ENCODE measurements around the gene YY1.

The YY1 gene

GRCh38 chr14:100212476-100213333 lies 26.2 kb upstream of the YY1 start:
- Histone ChIP-seq H3K4me1 (ENCODE audit: control insufficient read depth, insufficient read depth, low read length) (peaks cover 4% of the 10 kb centered on the region; the same call in 1 of the 2 replicates), H3K27ac (ENCODE audit: extremely low read depth, low read depth, low read length) (no peak overlapping the region), H3K4me3 (ENCODE audit: low read depth, low read length) (no peak overlapping the region), H3K9me3 (ENCODE audit: control insufficient read depth, insufficient read depth, low read depth, low read length) (no peaks in the 10 kb centered on the region), H3K36me3 (ENCODE audit: control insufficient read depth in 2 of 2, insufficient read depth in 1 of 2, low read length in 2 of 2) (no peaks in the 10 kb centered on the region)
- POLR2A ChIA-PET, result interaction anchor here (1.5 to 3.3 kb wide), 2 partner anchors 20 to 23 kb away, joined by 5 to 30 read pairs; no protein-coding TSS in a partner anchor
- CTCF ChIA-PET, result interaction anchor here (0.6 to 1.3 kb wide), 2 partner anchors 13 to 19 kb away, joined by 3 to 8 read pairs; no protein-coding TSS in a partner anchor
- TF ChIP-seq RBAK (tag by site-specific recombination; IDR thresholded peaks at IDR 0.05) (no peak), ZNF404 (tag by site-specific recombination; IDR thresholded peaks at IDR 0.05) (no peak), ZNF561 (tag by site-specific recombination; IDR thresholded peaks at IDR 0.05; ENCODE audit: borderline replicate concordance) (no peak), ZIC2 (tag by site-specific recombination; IDR thresholded peaks at IDR 0.05) (peak; percentile 49), PRDM6 (tag by site-specific recombination; IDR thresholded peaks at IDR 0.05) (no peak), ZNF362 (tag by site-specific recombination; IDR thresholded peaks at IDR 0.05) (no peak), ZNF560 (tag by site-specific recombination; IDR thresholded peaks at IDR 0.05; ENCODE audit: borderline replicate concordance) (no peak), ZNF341 (tag by site-specific recombination; IDR thresholded peaks at IDR 0.05; ENCODE audit: low read depth) (peak; percentile 80), WT1 (tag by site-specific recombination; IDR thresholded peaks at IDR 0.05) (no peak), ZXDB (tag by site-specific recombination; IDR thresholded peaks at IDR 0.05) (no peak), KLF17 (tag by site-specific recombination; IDR thresholded peaks at IDR 0.05) (no peak), ZNF768 (tag by site-specific recombination; IDR thresholded peaks at IDR 0.05) (no peak), ZNF214 (tag by site-specific recombination; IDR thresholded peaks at IDR 0.05; ENCODE audit: borderline replicate concordance) (no peak), ZNF248 (tag by site-specific recombination; IDR thresholded peaks at IDR 0.05) (no peak), ZNF114 (tag by site-specific recombination; IDR thresholded peaks at IDR 0.05) (no peak), ZNF366 (tag by site-specific recombination; conservative IDR thresholded peaks at IDR 0.05) (peak; percentile 89), HIC1 (tag by site-specific recombination; IDR thresholded peaks at IDR 0.05) (no peak), ZFP69B (tag by site-specific recombination; IDR thresholded peaks at IDR 0.05) (no peak), ZNF596 (tag by site-specific recombination; IDR thresholded peaks at IDR 0.05) (no peak), KLF1 (tag by site-specific recombination; IDR thresholded peaks at IDR 0.05) (no peak), ZNF155 (tag by site-specific recombination; IDR thresholded peaks at IDR 0.05) (no peak)
- TF ChIP-seq, protein P1, sequence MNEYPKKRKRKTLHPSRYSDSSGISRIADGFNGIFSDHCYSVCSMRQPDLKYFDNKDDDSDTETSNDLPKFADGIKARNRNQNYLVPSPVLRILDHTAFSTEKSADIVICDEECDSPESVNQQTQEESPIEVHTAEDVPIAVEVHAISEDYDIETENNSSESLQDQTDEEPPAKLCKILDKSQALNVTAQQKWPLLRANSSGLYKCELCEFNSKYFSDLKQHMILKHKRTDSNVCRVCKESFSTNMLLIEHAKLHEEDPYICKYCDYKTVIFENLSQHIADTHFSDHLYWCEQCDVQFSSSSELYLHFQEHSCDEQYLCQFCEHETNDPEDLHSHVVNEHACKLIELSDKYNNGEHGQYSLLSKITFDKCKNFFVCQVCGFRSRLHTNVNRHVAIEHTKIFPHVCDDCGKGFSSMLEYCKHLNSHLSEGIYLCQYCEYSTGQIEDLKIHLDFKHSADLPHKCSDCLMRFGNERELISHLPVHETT (tag by site-specific recombination; IDR thresholded peaks at IDR 0.05), result no peak
- TF ChIP-seq, protein P2, sequence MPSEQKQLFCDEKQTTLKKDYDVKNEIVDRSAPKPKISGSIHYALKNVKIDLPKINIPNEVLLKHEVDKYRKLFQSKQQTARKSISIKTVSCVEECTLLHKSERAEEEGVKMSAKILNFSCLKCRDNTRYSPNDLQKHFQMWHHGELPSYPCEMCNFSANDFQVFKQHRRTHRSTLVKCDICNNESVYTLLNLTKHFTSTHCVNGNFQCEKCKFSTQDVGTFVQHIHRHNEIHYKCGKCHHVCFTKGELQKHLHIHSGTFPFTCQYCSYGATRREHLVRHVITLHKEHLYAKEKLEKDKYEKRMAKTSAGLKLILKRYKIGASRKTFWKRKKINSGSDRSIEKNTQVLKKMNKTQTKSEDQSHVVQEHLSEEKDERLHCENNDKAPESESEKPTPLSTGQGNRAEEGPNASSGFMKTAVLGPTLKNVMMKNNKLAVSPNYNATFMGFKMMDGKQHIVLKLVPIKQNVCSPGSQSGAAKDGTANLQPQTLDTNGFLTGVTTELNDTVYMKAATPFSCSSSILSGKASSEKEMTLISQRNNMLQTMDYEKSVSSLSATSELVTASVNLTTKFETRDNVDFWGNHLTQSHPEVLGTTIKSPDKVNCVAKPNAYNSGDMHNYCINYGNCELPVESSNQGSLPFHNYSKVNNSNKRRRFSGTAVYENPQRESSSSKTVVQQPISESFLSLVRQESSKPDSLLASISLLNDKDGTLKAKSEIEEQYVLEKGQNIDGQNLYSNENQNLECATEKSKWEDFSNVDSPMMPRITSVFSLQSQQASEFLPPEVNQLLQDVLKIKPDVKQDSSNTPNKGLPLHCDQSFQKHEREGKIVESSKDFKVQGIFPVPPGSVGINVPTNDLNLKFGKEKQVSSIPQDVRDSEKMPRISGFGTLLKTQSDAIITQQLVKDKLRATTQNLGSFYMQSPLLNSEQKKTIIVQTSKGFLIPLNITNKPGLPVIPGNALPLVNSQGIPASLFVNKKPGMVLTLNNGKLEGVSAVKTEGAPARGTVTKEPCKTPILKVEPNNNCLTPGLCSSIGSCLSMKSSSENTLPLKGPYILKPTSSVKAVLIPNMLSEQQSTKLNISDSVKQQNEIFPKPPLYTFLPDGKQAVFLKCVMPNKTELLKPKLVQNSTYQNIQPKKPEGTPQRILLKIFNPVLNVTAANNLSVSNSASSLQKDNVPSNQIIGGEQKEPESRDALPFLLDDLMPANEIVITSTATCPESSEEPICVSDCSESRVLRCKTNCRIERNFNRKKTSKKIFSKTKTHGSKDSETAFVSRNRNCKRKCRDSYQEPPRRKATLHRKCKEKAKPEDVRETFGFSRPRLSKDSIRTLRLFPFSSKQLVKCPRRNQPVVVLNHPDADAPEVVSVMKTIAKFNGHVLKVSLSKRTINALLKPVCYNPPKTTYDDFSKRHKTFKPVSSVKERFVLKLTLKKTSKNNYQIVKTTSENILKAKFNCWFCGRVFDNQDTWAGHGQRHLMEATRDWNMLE (tag by site-specific recombination; conservative IDR thresholded peaks at IDR 0.05; ENCODE audit: low read depth), result no peak

Data from HEK293 (cell line).